ENCODE results near the gene MACROD2.
A peak's percentile ranks its signal among the peaks of the same experiment; 100 is the strongest.
"Not testable (repeated sequence)": the region's sequence is repeated elsewhere in the genome, so short reads cannot be mapped to it uniquely, and the experiment has no call there.

The MACROD2 gene

GRCh38 chr20:15011631-15012030 is 1016.3 kb downstream of the MACROD2 start:
- H3K4me1 ChIP-seq, result peaks cover 0 to 27% (median 20%) of the 10 kb centered on the region in 10 experiments; a peak in 16 of 20 replicates
- no peak for TF ChIP-seq Cebpa-rat (IDR thresholded peaks at IDR 0.05)
- no peak overlapping the region for H3K4me3 ChIP-seq
- H3K27ac ChIP-seq, result peak overlapping the region in 1 of 11 experiments; percentile 64; a peak in 1 of 22 replicates
- peak overlapping the region in 6 of 11 experiments; percentile 18 to 84 (median 68); a peak in 9 of 22 replicates for H3K4me2 ChIP-seq
- H3K9ac ChIP-seq, result no peak overlapping the region
- no peaks in the 10 kb centered on the region for H3K36me3 ChIP-seq
- peaks cover 0 to 5% (median 0%) of the 10 kb centered on the region in 11 experiments; a peak in 1 of 22 replicates for H3K9me3 ChIP-seq (replicated peaks in 1 of 11)
- no peaks in the 10 kb centered on the region for H4K20me1 ChIP-seq
- no peaks in the 10 kb centered on the region for H3K27me3 ChIP-seq

GRCh38 chr20:15012566-15012965 is 1017.2 kb downstream of the MACROD2 start:
- H3K27ac ChIP-seq, result peak overlapping the region in 3 of 11 experiments; percentile 14 to 64 (median 20); a peak in 3 of 22 replicates
- H3K4me2 ChIP-seq, result peak overlapping the region in 9 of 11 experiments; percentile 18 to 84 (median 68); a peak in 16 of 22 replicates
- H3K4me1 ChIP-seq, result peaks cover 0 to 27% (median 20%) of the 10 kb centered on the region in 10 experiments; a peak in 16 of 20 replicates
- peak overlapping the region in 1 of 10 experiments; percentile 9; a peak in 1 of 20 replicates for H3K4me3 ChIP-seq
- H4K20me1 ChIP-seq, result no peaks in the 10 kb centered on the region
- H3K27me3 ChIP-seq, result no peaks in the 10 kb centered on the region
- peak overlapping the region in 2 of 11 experiments; percentile 10 to 48; a peak in 1 of 22 replicates for H3K9ac ChIP-seq
- H3K9me3 ChIP-seq (replicated peaks in 1 of 11), result peaks cover 0 to 11% (median 4%) of the 10 kb centered on the region in 11 experiments; a peak in 13 of 22 replicates
- H3K36me3 ChIP-seq, result no peaks in the 10 kb centered on the region
- no peak for TF ChIP-seq Cebpa-rat (IDR thresholded peaks at IDR 0.05)

- H4K20me1 ChIP-seq, H3K27me3 ChIP-seq, H3K36me3 ChIP-seq, H3K27ac ChIP-seq, H3K4me3 ChIP-seq, H3K9ac ChIP-seq, H3K4me2 ChIP-seq: not testable (repeated sequence)
- H3K4me1 ChIP-seq, result peaks cover 0 to 21% (median 17%) of the 10 kb centered on the region in 10 experiments; a peak in 16 of 20 replicates
- peaks cover 0 to 17% (median 9%) of the 10 kb centered on the region in 11 experiments; a peak in 13 of 22 replicates for H3K9me3 ChIP-seq (replicated peaks in 1 of 11)
Observed at GRCh38 chr20:15016875-15017274, 1021.6 kb downstream of the MACROD2 start.

- TF ChIP-seq Cebpa-rat (IDR thresholded peaks at IDR 0.05), result no peak
- H4K20me1 ChIP-seq, result no peaks in the 10 kb centered on the region
- no peaks in the 10 kb centered on the region for H3K36me3 ChIP-seq
- no peak overlapping the region for H3K4me2 ChIP-seq
- no peaks in the 10 kb centered on the region for H3K4me1 ChIP-seq
- H3K27ac ChIP-seq, result no peak overlapping the region
- no peak overlapping the region for H3K9ac ChIP-seq
- H3K4me3 ChIP-seq, result no peak overlapping the region
- peaks cover 0 to 24% (median 9%) of the 10 kb centered on the region in 11 experiments; a peak in 14 of 22 replicates for H3K9me3 ChIP-seq (replicated peaks in 1 of 11)
- H3K27me3 ChIP-seq, result no peaks in the 10 kb centered on the region
Observed at GRCh38 chr20:15018966-15019365, 1023.6 kb downstream of the MACROD2 start.

GRCh38 chr20:15020845-15021244 is 1025.5 kb downstream of the MACROD2 start:
- H3K36me3 ChIP-seq, result no peaks in the 10 kb centered on the region
- no peak overlapping the region for H3K27ac ChIP-seq
- no peaks in the 10 kb centered on the region for H3K27me3 ChIP-seq
- no peak for TF ChIP-seq Cebpa-rat (IDR thresholded peaks at IDR 0.05)
- no peak overlapping the region for H3K4me2 ChIP-seq
- H3K9ac ChIP-seq, result no peak overlapping the region
- H4K20me1 ChIP-seq, result no peaks in the 10 kb centered on the region
- no peaks in the 10 kb centered on the region for H3K4me1 ChIP-seq
- peaks cover 0 to 24% (median 9%) of the 10 kb centered on the region in 11 experiments; a peak in 14 of 22 replicates for H3K9me3 ChIP-seq (replicated peaks in 1 of 11)
- H3K4me3 ChIP-seq, result no peak overlapping the region

GRCh38 chr20:15022921-15023320 is 1027.6 kb downstream of the MACROD2 start:
- H3K9ac ChIP-seq, result no peak overlapping the region
- H3K4me1 ChIP-seq, result no peaks in the 10 kb centered on the region
- no peaks in the 10 kb centered on the region for H4K20me1 ChIP-seq
- TF ChIP-seq Cebpa-rat (IDR thresholded peaks at IDR 0.05), result no peak
- no peaks in the 10 kb centered on the region for H3K27me3 ChIP-seq
- H3K27ac ChIP-seq, result no peak overlapping the region
- H3K36me3 ChIP-seq, result no peaks in the 10 kb centered on the region
- no peak overlapping the region for H3K4me2 ChIP-seq
- H3K9me3 ChIP-seq (replicated peaks in 1 of 11), result peaks cover 0 to 10% (median 3%) of the 10 kb centered on the region in 11 experiments; a peak in 11 of 22 replicates
- no peak overlapping the region for H3K4me3 ChIP-seq

- Histone ChIP-seq H3K9ac (no peak overlapping the region), H3K9me3 (replicated peaks in 1 of 11) (peaks cover 5 to 21% (median 12%) of the 10 kb centered on the region in 11 experiments), H3K27ac (no peak overlapping the region), H3K4me1 (no peaks in the 10 kb centered on the region), H3K36me3 (no peaks in the 10 kb centered on the region), H4K20me1 (no peaks in the 10 kb centered on the region), H3K4me2 (no peak overlapping the region), H3K27me3 (no peaks in the 10 kb centered on the region), H3K4me3 (no peak overlapping the region)
- no peak for TF ChIP-seq Cebpa-rat (IDR thresholded peaks at IDR 0.05)
Observed at GRCh38 chr20:15026759-15027158, 1031.4 kb downstream of the MACROD2 start.

- no peaks in the 10 kb centered on the region for H3K27me3 ChIP-seq
- no peak overlapping the region for H3K9ac ChIP-seq
- peaks cover 11 to 23% (median 18%) of the 10 kb centered on the region in 11 experiments for H3K9me3 ChIP-seq (replicated peaks in 1 of 11)
- H3K36me3 ChIP-seq, result no peaks in the 10 kb centered on the region
- no peak overlapping the region for H3K4me3 ChIP-seq
- no peak overlapping the region for H3K27ac ChIP-seq
- no peaks in the 10 kb centered on the region for H4K20me1 ChIP-seq
- 0 out of 20 replicates have a peak, but pooled peaks cover 0 to 7% (median 0%) of the 10 kb centered on the region in 10 experiments for H3K4me1 ChIP-seq
- TF ChIP-seq Cebpa-rat (IDR thresholded peaks at IDR 0.05), result no peak
- no peak overlapping the region for H3K4me2 ChIP-seq
Observed at GRCh38 chr20:15030826-15031225, 1035.5 kb downstream of the MACROD2 start.

- no peak overlapping the region for H3K27ac ChIP-seq
- 0 out of 20 replicates have a peak, but pooled peaks cover 0 to 7% (median 0%) of the 10 kb centered on the region in 10 experiments for H3K4me1 ChIP-seq
- H3K9me3 ChIP-seq (replicated peaks in 1 of 11), result peaks cover 11 to 23% (median 18%) of the 10 kb centered on the region in 11 experiments
- no peak overlapping the region for H3K9ac ChIP-seq
- H3K4me3 ChIP-seq, result no peak overlapping the region
- no peak for TF ChIP-seq Cebpa-rat (IDR thresholded peaks at IDR 0.05)
- H4K20me1 ChIP-seq, result no peaks in the 10 kb centered on the region
- H3K27me3 ChIP-seq, result no peaks in the 10 kb centered on the region
- H3K36me3 ChIP-seq, result no peaks in the 10 kb centered on the region
- H3K4me2 ChIP-seq, result no peak overlapping the region
Observed at GRCh38 chr20:15031546-15032351, 1036.4 kb downstream of the MACROD2 start.

Measured in BLaER1 treated with 17β-estradiol and CSF1 and Interleukin-3, amounts not matched to agents 10 nM and 100 nM (cell line).